GM18909 (cell line): ENCODE measurements around the gene PRR14L.
A peak's percentile ranks its signal among the peaks of the same experiment; 100 is the strongest.
"Not testable (repeated sequence)": the region's sequence is repeated elsewhere in the genome, so short reads cannot be mapped to it uniquely, and the experiment has no call there.

Experiments used
- ATAC-seq: cut with Tn5 transposase; IDR thresholded peaks from one replicate; pipeline ENCODE4 v1.9.1; 2021; ENCODE audit warnings: mild to moderate bottlenecking; ENCODE audit not compliant: unreplicated experiment, poor library complexity

The PRR14L gene

DNA sequence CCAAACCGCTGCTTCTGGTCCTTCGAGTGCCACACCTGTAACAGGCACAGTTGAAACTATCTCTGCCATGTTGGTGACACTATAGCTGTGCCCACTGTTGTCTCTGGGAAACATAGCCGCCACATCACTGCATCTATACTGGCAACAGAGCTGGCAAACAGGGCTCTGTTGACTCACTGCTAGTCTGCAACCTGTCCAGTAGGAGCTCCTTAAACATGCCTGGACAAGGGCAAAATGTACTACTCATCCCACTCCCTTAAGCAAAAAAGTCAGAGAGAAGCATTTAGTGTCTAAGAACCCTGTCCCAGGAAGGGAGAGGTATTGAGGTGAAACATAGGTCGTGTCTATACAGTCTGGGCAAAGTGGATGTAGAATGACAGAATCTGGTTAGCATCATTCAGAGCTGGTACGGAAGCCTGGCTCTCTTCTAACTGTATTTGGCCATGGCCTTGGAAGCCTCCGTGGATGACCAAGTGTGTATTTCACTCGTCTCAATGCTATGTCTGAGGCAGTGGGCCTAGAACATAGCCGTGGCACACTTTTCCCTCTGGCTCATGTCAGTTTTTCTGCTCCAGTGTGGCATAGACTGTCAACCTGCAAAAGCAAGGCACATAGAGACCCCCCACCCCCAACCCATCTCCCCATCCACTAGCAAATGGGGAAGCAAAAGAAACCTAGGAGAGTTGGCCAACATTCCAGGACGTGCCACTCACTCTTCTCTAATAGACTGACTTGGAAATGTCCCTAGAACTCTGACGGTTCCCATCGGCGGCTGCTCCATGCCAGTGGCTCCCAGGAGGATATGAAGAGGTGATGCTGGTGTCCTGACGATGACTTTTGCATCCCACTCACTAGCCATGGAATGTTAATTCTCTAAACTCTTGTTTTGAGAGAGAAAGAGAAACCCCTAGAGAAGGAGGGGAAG lies 66.5 kb downstream of the PRR14L start:
- no peak for ATAC-seq

DNA sequence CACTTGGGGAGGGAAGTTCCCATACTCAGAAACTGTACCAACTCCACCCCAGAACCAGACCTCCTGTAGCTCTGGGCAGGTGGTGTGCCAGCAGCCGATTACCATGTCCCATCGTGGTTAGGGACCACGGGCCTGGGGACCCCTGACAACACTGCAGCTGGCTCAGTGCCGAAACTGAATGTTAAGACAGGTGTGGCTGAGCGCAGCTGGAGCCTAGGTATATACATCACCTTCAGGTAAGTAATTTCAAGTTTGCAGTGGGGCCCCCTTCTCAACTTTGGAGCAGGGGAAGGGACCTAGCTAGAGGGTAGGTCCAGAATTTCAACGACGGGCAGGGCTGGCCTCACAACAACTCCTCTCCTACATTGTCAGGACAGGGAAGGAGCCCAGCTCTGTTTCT lies 67.2 kb downstream of the PRR14L start:
- no peak for ATAC-seq

DNA sequence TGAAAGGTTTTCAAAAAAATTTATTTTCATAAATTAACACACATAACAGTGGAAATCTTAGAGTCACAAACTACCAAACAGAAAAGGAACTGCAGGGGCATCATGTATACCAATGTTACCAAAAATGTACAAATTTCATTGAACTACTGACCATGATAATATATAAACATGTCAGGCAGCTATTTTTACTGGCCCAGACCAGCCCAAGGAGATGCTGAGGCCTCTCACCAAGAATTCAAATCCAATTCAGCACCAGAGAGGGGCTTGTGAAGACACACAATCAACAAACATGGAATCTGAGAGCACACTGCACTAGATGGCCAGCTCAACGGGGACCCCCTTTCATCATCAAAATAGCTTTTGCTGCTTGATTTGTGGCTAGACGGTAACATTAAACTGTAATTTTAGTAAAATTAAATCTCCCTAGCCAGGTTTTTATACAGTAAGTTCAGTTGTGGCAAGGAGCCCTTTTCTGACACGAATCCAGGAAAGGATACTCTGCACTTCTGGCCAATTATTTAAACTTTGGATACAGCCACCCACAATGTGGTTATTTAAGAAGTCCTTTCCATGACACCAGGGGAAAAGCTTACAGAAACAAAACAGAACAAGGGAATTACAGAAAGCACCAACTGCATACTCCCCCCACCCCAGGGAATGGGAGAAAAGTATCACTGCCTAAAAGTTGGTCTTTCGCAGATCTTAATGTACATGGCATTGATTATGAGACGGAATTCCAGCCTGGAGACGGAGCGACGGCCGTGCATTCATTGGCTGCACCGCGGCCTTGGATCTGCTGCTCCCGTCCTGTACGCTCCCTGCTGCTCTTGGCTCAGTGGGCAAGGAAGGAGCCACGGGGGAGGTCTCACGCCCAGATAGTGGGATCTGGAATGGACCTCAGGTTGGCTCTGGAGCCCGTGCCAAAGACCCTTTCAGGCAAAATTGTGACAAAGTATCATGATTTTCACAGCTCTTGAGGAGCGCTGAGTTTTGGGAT lies 68.3 kb downstream of the PRR14L start:
- ATAC-seq, result no peak

DNA sequence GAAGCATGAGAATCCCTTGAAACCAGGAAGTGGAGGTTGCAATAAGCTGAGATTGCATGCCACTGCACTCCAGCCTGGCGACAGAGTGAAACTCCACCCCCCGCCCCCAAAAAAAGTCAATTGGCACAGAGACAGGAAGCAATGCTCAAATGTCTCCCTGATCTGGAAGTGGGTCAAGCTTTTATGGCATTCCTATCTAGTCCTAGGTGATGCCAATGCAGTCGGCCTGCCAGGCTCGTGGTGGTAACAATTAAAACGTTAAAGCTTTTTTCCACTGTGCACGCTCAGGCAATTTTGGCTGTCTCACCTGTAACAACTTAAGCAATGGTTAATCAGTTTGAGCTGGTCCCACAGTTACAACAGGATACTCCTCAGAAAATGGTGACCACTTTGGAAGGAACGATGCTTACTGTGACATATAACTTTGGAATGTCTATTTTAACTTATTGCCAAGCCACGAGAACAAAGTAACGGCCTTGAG lies 69.0 kb downstream of the PRR14L start:
- ATAC-seq, result no peak

DNA sequence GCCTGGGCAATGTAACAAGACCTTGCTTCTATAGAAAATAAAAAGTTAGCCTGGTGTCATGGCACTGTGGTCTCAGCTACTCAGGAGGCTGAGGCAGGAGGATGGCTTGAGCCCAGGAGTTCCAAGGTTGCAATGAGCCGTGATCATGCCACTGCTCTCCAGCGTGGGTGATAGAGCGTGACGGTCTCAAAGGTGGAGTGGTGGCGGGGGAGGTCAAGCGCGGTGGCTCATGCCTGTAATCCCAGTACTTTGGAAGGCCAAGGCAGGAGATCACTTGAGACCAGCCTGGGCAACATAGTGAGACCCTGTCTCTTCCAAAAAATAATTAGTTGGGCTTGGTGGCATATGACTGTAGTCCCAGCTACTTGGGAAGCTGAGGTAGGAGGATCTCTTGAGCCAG lies 71.2 kb downstream of the PRR14L start:
- no peak for ATAC-seq

DNA sequence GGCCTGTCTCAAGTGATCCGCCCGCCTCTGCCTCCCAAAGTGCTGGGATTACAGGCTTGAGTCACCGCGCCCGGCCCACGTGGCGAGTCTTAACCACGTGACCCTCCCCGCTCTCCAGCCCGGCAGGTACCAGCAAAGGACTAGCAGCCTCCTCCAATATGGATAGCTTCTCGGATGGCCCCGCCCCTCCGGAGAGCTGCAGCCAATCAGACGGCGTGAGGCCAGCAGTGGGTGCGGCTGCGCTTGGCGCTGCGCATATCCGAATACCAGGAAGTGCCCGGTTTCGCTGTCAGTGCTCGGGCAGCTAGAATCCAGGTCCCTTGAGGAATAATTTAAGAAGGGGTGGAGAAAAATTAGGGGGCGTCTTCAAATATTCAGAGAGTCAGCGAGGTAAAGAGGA lies 73.2 kb downstream of the PRR14L start:
- peak; percentile 95 for ATAC-seq

DNA sequence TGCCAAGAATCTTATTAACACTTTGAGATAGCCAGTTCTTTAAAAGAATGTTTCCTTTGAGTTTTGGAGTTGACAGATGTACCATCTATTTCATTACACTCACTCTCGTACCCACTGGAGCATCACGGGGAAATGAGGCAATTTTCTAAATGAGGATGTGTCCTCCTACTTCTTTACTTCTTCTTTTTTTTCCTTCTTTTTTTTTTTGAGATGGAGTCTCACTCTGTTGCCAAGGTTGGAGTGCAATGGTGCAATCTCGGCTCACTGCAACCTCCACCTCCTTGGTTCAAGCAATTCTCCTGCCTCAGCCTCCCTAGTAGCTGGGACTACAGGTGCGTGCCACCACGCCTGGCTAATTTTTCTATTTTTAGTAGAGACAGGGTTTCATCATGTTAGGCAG lies 75.7 kb downstream of the PRR14L start:
- not testable (repeated sequence) for ATAC-seq

DNA sequence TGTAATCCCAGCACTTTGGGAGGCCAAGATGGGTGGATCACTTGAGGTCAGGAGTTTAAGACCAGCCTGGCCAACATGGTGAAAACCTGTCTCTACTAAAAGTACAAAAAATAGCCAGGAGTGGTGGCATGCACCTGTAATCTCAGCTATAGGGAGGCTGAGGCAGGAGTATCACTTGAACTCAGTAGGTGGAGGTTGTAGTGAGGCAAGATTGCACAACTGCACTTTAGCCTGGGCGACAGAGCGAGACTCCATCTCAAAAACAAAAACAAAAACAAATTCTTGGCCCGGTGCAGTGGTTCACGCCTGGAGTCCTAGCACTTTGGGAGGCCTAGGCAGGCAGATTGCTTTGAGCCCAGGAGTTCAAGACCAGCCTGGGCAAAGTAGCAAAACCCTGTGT lies 81.1 kb downstream of the PRR14L start:
- ATAC-seq, result not testable (repeated sequence)

DNA sequence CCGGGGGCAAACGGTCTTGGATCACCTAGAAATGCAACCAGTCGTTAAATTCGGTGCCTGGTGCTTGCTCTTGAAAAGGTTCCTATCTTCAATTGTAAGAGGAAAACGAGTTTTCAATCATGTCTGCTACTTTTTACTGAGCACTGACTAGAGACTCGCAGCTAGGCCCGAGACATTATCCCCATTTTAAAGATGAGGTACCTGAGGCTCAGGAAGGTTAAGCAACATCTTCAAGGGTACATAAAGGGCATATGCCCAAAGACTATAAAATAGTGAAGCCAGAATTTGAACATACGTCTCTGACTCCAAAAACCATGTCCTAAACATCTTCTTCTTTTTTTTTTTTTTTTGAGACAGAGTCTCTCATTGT lies 87.3 kb downstream of the PRR14L start:
- no peak for ATAC-seq

DNA sequence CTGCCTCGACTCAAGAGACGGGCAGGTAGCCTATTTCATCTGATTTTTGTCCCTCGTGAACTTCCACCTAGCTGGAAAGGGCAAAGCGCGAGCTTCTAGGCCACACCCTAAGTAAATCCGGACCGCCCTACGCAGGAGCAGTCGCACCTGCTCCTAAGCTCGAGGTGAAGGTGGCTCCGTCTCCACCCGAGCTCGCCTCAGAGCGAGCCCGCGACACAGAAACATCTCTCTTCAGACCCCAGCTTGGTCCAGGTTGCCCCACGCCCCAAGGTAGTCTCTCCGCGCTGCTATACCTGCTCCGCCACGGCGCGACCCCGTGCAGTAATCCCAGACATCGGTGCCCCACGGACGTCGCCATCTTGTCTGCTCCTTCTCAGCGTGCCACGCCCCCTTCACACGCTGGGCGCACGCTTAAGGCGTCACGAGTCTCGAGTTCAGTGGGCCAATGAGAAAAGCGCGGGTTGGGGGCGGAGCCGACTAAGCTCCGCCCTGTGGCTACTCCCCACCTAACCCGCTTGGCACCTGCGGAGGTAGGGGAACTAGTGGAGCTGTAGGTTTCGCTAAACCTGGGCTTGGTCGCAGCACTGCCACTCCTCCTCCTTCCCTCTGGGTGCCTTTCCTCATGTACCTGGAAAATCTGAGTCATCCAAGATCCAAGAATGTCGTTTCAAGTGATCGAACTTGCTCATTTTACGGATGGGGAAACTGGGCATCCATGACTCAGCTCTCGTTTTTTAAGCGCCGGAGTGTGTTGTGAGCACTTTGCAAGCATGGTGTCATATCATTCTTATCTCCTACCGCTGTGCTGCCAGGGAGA lies 87.9 kb downstream of the PRR14L start, which contains the start of gene PISD:
Gene PISD (minus strand): TSS at position 365 of the 817 bp plus-strand sequence. CDS start 7 bp downstream, at position 358.
- ATAC-seq, result peak; percentile 84

DNA sequence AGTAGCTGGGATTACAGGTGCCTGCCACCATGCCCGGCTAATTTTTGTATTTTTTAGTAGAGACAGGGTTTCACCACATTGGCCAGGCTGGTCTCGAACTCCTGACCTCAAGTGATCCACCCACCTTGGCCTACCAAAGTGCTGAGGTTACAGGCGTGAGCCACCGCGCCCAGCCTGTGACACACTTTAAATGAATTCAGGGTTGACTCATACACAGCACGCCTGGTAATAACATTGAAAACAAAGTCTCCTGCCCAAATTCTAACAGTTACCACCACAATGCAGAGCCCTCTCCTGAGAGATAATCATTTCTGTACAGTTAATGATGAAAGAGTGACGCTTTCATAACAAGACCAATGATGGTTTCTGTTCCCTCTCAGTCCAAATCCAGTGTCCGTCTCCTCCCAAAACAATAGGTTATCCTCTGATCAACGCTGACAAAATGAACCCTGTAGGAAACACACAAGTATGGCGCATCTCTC lies 89.0 kb downstream of the PRR14L start:
- not testable (repeated sequence) for ATAC-seq

DNA sequence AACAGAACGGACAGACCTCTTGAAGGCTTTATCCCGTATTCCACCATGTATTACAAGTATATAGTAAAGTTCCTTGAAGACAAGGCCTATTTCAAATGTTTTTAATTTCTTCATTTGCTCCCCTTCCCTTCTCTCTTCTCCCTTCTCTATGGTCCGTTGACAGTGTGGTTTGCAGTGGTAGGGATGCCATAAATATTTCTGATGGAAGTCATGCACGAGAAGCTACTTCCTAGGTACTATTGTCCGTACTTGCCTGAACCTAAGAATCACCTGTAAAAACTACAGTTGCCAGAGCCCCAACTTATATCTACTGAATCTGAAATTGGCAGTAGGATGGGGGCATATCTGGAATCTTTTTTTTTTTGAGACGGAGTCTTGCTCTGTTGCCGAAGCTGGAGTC lies 90.7 kb downstream of the PRR14L start:
- no peak for ATAC-seq

DNA sequence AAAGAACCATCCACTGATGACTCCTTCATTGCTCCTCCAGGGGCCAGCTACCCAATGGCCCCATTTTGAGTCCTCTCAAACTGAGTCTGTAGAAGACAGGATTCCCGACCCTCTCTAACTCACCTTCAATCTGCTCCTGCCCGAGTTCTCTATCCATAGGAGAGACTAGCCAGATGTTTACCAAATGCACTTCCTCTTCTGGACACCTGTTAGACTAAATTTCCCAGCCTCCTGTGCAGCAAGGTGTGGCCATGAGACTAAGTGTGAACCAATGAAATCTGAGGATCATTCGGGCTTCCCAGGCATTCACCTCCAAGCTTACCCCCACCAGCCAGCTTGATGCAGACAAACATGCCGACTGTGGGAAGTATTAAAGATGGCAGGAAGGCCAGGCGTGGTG lies 95.5 kb downstream of the PRR14L start:
- no peak for ATAC-seq

DNA sequence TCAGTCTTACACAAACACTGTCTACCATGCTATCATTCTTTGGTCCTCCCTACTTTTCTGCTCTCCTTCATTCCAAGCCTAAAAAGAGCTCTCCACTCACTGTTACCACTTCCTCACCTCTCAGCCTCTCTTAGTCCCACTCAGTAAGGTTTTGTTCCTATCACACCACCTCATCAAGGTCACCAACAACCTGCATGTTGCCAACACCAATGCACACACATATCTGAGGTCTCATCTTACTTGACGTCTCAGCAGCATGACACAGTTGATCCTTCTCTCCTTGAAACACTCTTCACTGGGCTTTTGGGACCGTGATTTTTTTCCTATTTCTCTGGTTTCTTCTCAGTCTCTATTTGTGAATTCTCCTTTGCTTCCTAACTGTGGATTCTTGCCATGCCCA lies 96.0 kb downstream of the PRR14L start:
- ATAC-seq, result no peak

DNA sequence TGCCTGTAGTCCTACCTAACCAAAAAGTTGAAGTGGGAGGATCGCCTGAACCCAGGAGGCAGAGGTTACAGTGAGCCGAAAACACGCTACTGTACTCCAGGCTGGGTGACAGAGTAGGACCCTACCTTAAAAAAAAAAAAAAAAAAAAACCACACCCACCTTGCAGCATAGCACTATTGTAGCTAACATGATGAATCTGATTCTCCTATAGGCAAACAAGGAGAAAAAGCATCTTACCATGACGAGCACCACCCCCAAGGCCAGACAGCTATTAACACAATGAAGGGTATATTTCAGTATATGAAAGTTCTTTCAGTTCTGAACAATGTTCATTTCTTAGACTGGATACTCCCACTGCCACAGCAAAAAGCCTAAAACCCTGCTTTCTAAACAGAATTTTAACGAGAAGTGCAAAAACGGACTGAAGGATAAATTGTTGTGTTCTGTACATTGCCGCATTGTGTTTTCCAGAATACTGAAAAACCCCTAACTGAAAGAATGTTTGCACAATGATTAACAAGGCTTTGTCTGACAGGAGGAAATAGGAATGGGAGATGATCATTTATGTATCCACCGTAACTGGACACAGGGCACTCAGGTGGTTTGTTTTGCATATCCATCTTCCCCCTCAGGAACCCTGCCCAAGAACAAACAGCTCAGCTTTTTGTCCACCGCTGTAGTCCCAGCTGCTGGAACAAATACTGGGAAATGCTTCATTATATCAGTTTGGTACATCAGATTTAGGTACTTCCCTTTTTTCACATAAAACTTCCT lies 96.8 kb downstream of the PRR14L start:
- ATAC-seq, result no peak

DNA sequence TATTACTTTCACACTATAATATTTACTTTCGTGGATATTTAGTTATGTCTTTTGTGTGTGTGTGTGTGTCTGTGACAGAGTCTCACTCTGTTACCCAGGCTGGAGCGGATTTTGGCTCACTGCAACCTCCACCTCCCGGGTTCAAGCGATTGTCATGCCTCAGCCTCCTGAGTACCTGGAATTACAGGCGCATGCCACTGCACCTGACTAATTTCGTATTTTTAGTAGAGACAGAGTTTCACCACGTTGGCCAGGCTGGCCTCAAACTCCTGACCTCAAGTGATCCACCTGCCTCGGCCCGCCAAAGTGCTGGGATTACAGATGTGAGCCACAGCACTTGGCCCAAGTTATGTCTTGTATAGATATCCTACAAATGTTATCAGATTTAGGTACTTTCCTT lies 97.8 kb downstream of the PRR14L start:
- ATAC-seq, result no peak

DNA sequence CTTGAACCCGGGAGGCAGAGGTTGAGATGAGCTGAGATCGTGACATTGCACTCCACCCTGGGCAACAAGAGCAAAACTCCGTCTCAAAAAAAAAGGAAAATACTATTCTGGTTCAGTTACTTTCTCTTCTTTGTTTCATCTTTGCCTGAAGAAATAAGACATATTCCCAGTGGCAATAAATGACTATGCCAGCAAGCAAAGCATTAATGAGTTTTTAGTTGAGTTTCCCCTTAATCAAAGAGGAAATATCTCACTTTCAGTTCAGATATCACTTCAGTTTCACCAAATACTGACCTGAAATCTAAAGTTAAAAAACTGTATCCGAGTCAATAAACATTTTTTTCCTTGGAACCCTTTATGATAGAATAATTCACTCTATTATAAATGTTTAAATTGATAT lies 98.3 kb downstream of the PRR14L start:
- ATAC-seq, result no peak

DNA sequence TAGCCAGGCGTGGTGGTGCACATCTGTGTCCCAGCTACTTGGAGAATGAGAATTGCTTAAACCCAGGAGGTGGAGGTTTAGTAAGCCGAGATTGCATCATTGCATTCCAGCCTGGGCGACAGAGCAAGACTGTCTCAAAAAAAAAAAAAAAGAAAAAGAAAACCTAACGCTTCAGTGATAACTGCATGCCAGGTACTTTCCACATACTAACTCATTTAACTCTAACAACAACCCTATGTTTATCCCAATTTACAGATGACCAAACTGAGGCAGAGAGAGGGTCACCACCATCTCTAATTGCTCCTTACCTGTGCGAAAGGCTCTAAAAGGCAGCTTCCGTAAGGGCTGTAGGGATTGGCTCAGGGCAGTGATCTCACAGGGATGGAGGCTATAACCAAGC lies 99.5 kb downstream of the PRR14L start:
- ATAC-seq, result no peak
